Erythroblast (primary cell): Measurements from ENCODE around the gene ZP2.
"Not testable (repeated sequence)": the region's sequence is repeated elsewhere in the genome, so short reads cannot be mapped to it uniquely, and the experiment has no call there.

Source experiments
- GATA1 ChIP-seq: IDR thresholded peaks from 2 replicates; pipeline ENCODE4 v1.6.1; 2011; ENCODE audit warnings: low read depth, mild to moderate bottlenecking, control low read depth, low read length, moderate library complexity
- POLR2A ChIP-seq: IDR thresholded peaks from 2 replicates; pipeline ENCODE4 v1.6.1; 2011; ENCODE audit warnings: mild to moderate bottlenecking, low read length

- TF ChIP-seq GATA1, POLR2A: not testable (repeated sequence)
These were observed 41.3 kb downstream of the ZP2 start for GRCh38 chr16:21170116-21170515.
